SU-DHL-6 (cell line): Measurements from ENCODE around the gene APOM.

Source experiments
- H2AFZ ChIP-seq: fragments of 200-600 bp; sonication (generic); 2 replicates; pipeline ENCODE4 v1.6.1; 2014; ENCODE audit warnings: low read depth, mild to moderate bottlenecking, moderate library complexity, mixed read lengths, antibody characterized with exemption, low read length; ENCODE audit not compliant: severe bottlenecking
- H3F3A ChIP-seq: fragments of 200-600 bp; shearing (Covaris generic); 2 replicates; pipeline ENCODE4 v1.6.0; 2016; ENCODE audit warnings: antibody characterized with exemption, mild to moderate bottlenecking; ENCODE audit not compliant: insufficient read depth
- H3K27ac ChIP-seq: fragments of 200-600 bp; sonication (generic); 2 replicates; pipeline ENCODE4 v1.5.1; 2016; ENCODE audit warnings: low read depth, mild to moderate bottlenecking, low read length, moderate library complexity, mixed read lengths
- H3K27me3 ChIP-seq: fragments of 200-600 bp; sonication (generic), shearing (Covaris generic); 2 replicates; pipeline ENCODE4 v1.6.0; 2014; ENCODE audit warnings: mild to moderate bottlenecking, low read length
- H3K36me3 ChIP-seq: fragments of 200-600 bp; sonication (generic); 2 replicates; pipeline ENCODE4 v1.6.1; 2014; ENCODE audit warnings: mild to moderate bottlenecking, low read length, mixed read lengths
- H3K4me2 ChIP-seq: fragments of 300-600, 200-600 bp; shearing (Covaris generic), sonication (generic); 2 replicates; pipeline ENCODE4 v1.6.0; 2014; ENCODE audit warnings: low read length, low read depth, mild to moderate bottlenecking; ENCODE audit not compliant: poor library complexity, severe bottlenecking
- H3K4me3 ChIP-seq: fragments of 200-600 bp; sonication (generic); 2 replicates; pipeline ENCODE4 v1.5.1; 2014; ENCODE audit warnings: antibody characterized with exemption, low read length, mild to moderate bottlenecking, mixed read lengths; ENCODE audit not compliant: insufficient read depth, poor library complexity, severe bottlenecking
- H3K79me2 ChIP-seq: fragments of 200-600 bp; sonication (generic); 2 replicates; pipeline ENCODE4 v1.6.1; 2014; ENCODE audit warnings: mild to moderate bottlenecking, low read length, moderate library complexity; ENCODE audit not compliant: insufficient read depth
- H3K9ac ChIP-seq: fragments of 200-600 bp; sonication (generic); 2 replicates; pipeline ENCODE4 v1.7.0; 2014; ENCODE audit warnings: mild to moderate bottlenecking, low read length
- H3K9me2 ChIP-seq: fragments of 200-600 bp; sonication (generic); replicated peaks from 2 replicates; pipeline ENCODE4 v1.6.1; 2014; ENCODE audit warnings: low read length; ENCODE audit not compliant: insufficient read depth
- H3K9me3 ChIP-seq: fragments of 200-600 bp; sonication (generic); 2 replicates; pipeline ENCODE4 v1.6.1; 2014; ENCODE audit warnings: low read length, mixed read lengths; ENCODE audit not compliant: insufficient read depth
- H4K20me1 ChIP-seq: fragments of 200-600 bp; sonication (generic); 2 replicates; pipeline ENCODE4 v1.6.1; 2014; ENCODE audit warnings: low read depth, mild to moderate bottlenecking, antibody characterized with exemption, low read length, moderate library complexity, mixed read lengths
- CTCF ChIP-seq: fragments of 200-600 bp; sonication (generic); IDR thresholded peaks from one replicate; pipeline ENCODE4 v1.5.1; 2017; ENCODE audit warnings: antibody characterized with exemption, mild to moderate bottlenecking, low read length, moderate library complexity; ENCODE audit not compliant: insufficient read depth, poor library complexity, severe bottlenecking
- EZH2phosphoT487 ChIP-seq: fragments of 200-600 bp; sonication (generic), shearing (Covaris generic); conservative IDR thresholded peaks from 2 replicates; pipeline ENCODE4 v1.6.1; 2018; ENCODE audit warnings: mild to moderate bottlenecking, antibody characterized with exemption, low read length, moderate library complexity, mixed read lengths

APOM gene

DNA sequence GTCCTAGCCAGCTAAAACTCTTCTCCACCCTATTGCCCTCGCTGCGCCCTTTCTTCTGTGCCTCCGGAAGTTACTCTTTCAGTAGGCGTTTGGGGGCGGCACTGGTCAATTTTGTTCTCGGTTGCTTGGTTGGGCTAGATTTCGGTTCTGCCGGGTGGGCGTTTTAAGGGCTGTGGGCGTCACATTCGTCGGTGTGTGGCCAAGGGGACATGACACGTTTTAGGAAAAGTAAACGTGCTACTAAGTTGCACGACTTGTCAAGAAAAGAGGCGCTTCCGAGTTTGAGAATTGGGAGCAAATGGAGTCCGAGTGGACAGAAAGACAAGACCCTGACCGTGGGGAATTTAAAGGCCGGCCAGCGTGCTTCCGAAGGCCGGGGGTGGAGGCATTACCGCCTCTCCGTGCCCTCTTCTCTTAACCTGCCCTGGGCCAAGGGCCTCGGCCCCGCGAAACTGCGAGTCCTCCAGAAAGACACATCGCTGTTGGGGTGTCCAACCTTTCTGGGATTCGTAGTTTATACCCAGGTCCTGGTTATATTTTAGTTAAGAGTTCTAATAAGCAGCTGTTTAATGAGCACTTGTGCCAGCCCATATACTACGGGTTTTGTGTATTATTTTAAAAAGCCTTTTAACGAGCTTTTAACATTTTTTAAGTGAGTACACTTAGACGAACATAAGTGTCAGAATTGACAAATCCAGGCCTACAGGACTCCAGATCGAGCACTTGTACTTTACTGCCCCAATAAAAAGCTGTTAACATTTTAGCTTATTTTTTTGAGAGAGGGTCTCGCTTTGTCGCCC, 2.6 kb upstream of the APOM start:
- TF ChIP-seq EZH2phosphoT487 (no peak), CTCF (no peak)
- peaks cover 19% of the 10 kb centered on the region for H3F3A ChIP-seq
- peak overlapping the region; percentile 91 for H3K4me3 ChIP-seq
- peaks cover 45% of the 10 kb centered on the region for H3K79me2 ChIP-seq
- H3K9me2 ChIP-seq = no peaks in the 10 kb centered on the region
- peak overlapping the region; percentile 83 for H3K4me2 ChIP-seq
- peak overlapping the region; percentile 89 for H3K27ac ChIP-seq
- H2AFZ ChIP-seq = peak overlapping the region; percentile 81
- no peaks in the 10 kb centered on the region for H3K9me3 ChIP-seq
- peak overlapping the region; percentile 83 for H3K9ac ChIP-seq
- peaks cover 12% of the 10 kb centered on the region for H3K36me3 ChIP-seq
- no peaks in the 10 kb centered on the region for H4K20me1 ChIP-seq
- no peaks in the 10 kb centered on the region for H3K27me3 ChIP-seq

DNA sequence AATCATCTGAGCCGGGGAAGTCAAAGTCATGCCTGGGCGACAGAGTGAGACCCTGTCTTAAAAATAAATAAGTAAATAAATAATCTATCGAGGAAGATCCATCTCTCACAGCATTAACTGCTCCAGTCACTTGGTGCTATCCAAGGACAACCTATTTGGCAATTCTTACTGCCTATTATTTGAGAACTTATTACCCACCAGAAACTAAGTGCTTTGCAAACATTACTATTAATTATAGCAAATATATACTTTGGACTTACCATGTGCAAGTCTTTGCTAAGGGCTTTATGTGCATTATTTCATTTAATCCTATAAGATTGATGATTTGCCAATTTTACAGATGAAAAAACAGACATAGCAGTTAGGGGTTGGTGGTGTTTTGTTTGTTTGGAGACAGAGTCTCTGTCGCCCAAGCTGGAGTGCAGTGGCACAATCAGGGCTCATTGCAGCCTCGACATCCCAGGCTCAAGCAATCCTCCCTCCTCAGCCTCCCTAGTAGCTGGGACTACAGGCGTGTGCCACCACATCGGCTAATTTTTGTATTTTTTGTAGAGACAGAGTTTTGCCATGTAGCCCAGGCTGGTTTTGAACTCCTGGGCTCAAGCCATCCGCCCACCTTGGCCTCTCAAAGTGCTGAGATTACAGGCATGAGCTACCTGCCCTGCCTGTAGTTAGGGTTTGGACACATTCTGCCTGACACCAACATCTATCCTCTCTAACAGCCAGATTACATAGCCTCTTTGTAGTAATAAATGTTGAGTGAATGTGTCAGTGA, 933 bp upstream of the APOM start:
- no peaks in the 10 kb centered on the region for H3K9me3 ChIP-seq
- no peaks in the 10 kb centered on the region for H4K20me1 ChIP-seq
- H2AFZ ChIP-seq = no peak overlapping the region
- no peaks in the 10 kb centered on the region for H3K9me2 ChIP-seq
- no peak overlapping the region for H3K27ac ChIP-seq
- H3K4me2 ChIP-seq = no peak overlapping the region
- H3K9ac ChIP-seq = no peak overlapping the region
- TF ChIP-seq EZH2phosphoT487 = no peak
- no peak for TF ChIP-seq CTCF
- no peaks in the 10 kb centered on the region for H3K27me3 ChIP-seq
- no peak overlapping the region for H3K4me3 ChIP-seq
- H3K79me2 ChIP-seq = peaks cover 52% of the 10 kb centered on the region
- no peaks in the 10 kb centered on the region for H3K36me3 ChIP-seq
- H3F3A ChIP-seq = peaks cover 19% of the 10 kb centered on the region

- H3K79me2 ChIP-seq = peaks cover 38% of the 10 kb centered on the region
- no peaks in the 10 kb centered on the region for H3K9me2 ChIP-seq
- H2AFZ ChIP-seq = no peak overlapping the region
- peak overlapping the region; percentile 75 for H3K4me2 ChIP-seq
- no peaks in the 10 kb centered on the region for H3K36me3 ChIP-seq
- TF ChIP-seq CTCF = no peak
- no peak overlapping the region for H3K27ac ChIP-seq
- H3K9me3 ChIP-seq = no peaks in the 10 kb centered on the region
- peaks cover 30% of the 10 kb centered on the region for H3F3A ChIP-seq
- no peaks in the 10 kb centered on the region for H3K27me3 ChIP-seq
- H4K20me1 ChIP-seq = no peaks in the 10 kb centered on the region
- H3K9ac ChIP-seq = 0 out of 2 replicates have a peak overlapping the region, but pooled peaks have one; percentile 76
- H3K4me3 ChIP-seq = no peak overlapping the region
These were observed 1.9 kb downstream of the APOM start for GRCh38 chr6:31657406-31658157.
